ENCODE measurements around the gene GALT.
"Not testable (repeated sequence)": the region's sequence is repeated elsewhere in the genome, so short reads cannot be mapped to it uniquely, and the experiment has no call there.

DNA sequence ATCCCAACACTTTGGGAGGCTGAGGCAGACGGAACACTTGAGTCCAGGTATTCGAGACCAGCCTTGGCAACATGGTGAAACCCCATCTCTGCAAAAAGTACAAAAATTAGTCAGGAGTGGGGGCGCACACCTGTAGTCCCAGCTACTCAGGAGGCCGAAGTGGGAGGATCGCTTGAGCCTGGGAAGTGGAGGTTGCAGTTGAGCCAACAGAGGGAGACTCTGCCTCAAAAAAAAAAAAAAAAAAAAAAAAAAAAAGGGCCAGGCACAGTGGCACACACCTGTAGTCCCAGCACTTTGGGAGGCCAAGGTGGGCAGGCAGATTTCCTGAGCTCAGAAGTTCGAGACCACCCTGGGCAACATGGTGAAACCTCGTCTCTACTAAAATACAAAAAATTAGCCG, 7.2 kb upstream of the GALT start:
- TF ChIP-seq, protein P1, sequence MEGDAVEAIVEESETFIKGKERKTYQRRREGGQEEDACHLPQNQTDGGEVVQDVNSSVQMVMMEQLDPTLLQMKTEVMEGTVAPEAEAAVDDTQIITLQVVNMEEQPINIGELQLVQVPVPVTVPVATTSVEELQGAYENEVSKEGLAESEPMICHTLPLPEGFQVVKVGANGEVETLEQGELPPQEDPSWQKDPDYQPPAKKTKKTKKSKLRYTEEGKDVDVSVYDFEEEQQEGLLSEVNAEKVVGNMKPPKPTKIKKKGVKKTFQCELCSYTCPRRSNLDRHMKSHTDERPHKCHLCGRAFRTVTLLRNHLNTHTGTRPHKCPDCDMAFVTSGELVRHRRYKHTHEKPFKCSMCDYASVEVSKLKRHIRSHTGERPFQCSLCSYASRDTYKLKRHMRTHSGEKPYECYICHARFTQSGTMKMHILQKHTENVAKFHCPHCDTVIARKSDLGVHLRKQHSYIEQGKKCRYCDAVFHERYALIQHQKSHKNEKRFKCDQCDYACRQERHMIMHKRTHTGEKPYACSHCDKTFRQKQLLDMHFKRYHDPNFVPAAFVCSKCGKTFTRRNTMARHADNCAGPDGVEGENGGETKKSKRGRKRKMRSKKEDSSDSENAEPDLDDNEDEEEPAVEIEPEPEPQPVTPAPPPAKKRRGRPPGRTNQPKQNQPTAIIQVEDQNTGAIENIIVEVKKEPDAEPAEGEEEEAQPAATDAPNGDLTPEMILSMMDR (conservative IDR thresholded peaks at IDR 0.05; ENCODE audit: low read length), result not testable (repeated sequence)
- TF ChIP-seq EZH2phosphoT487 (IDR thresholded peaks at IDR 0.05; ENCODE audit: borderline replicate concordance, low read depth, low read length), result not testable (repeated sequence)
